Loucy (cell line): Measurements from ENCODE around the gene FSTL1.

Experiments used
- H2AFZ ChIP-seq: fragments of 200-600 bp; sonication (generic); 2 replicates; pipeline ENCODE4 v1.6.0; 2016; ENCODE audit warnings: antibody characterized with exemption, mild to moderate bottlenecking, low read length, moderate library complexity
- H3F3A ChIP-seq: fragments of 200-600 bp; 2 replicates; pipeline ENCODE4 v1.6.0; 2016; ENCODE audit warnings: antibody characterized with exemption, low read depth, mild to moderate bottlenecking
- H3K27me3 ChIP-seq: fragments of 200-600 bp; sonication (generic); 2 replicates; pipeline ENCODE4 v1.6.1; 2014; ENCODE audit warnings: low read length, mild to moderate bottlenecking; ENCODE audit not compliant: insufficient read depth, poor library complexity, severe bottlenecking
- H3K36me3 ChIP-seq: fragments of 200-600 bp; sonication (generic); 2 replicates; pipeline ENCODE4 v1.6.1; 2016; ENCODE audit warnings: low read length; ENCODE audit not compliant: insufficient read depth
- H3K4me1 ChIP-seq: fragments of 200-600 bp; sonication (generic); 2 replicates; pipeline ENCODE4 v1.5.1; 2014; ENCODE audit warnings: low read length, mild to moderate bottlenecking; ENCODE audit not compliant: insufficient read depth, poor library complexity, severe bottlenecking
- H3K4me2 ChIP-seq: fragments of 200-600 bp; sonication (generic); 2 replicates; pipeline ENCODE4 v1.6.0; 2014; ENCODE audit warnings: antibody characterized with exemption, low read length, low read depth, mild to moderate bottlenecking; ENCODE audit not compliant: poor library complexity, severe bottlenecking
- H3K4me3 ChIP-seq: fragments of 200-600 bp; sonication (generic); 2 replicates; pipeline ENCODE4 v1.5.1; 2014; ENCODE audit warnings: low read length, mild to moderate bottlenecking, mixed read lengths; ENCODE audit not compliant: poor library complexity, severe bottlenecking
- H3K79me2 ChIP-seq: fragments of 200-600 bp; sonication (generic); 2 replicates; pipeline ENCODE4 v1.6.1; 2014; ENCODE audit warnings: low read length; ENCODE audit not compliant: insufficient read depth
- H3K9ac ChIP-seq: fragments of 200-600 bp; sonication (generic); 2 replicates; pipeline ENCODE4 v1.6.0; 2014; ENCODE audit warnings: mild to moderate bottlenecking, low read depth, low read length, moderate library complexity; ENCODE audit not compliant: poor library complexity, severe bottlenecking
- H3K9me2 ChIP-seq: fragments of 200-600 bp; sonication (generic); replicated peaks from 2 replicates; pipeline ENCODE4 v1.6.1; 2016; ENCODE audit warnings: low read depth, low read length, mixed read lengths
- H3K9me3 ChIP-seq: fragments of 200-600 bp; sonication (generic); 2 replicates; pipeline ENCODE4 v1.6.1; 2014; ENCODE audit warnings: mild to moderate bottlenecking, antibody characterized with exemption, low read length, low read depth; ENCODE audit not compliant: insufficient read depth
- H4K20me1 ChIP-seq: fragments of 200-600 bp; sonication (generic); 2 replicates; pipeline ENCODE4 v1.6.0; 2014; ENCODE audit warnings: antibody characterized with exemption, low read length, mild to moderate bottlenecking; ENCODE audit not compliant: insufficient read depth, poor library complexity, severe bottlenecking
- EZH2phosphoT487 ChIP-seq: fragments of 200-600 bp; IDR thresholded peaks from 2 replicates; pipeline ENCODE4 v1.6.1; 2018; ENCODE audit warnings: antibody characterized with exemption, mild to moderate bottlenecking, moderate library complexity, borderline replicate concordance
- TF ChIP-seq, protein P1 (sequence below): fragments of 200-600 bp; sonication (generic); conservative IDR thresholded peaks from 2 replicates; pipeline ENCODE4 v1.5.1; 2014; ENCODE audit warnings: mild to moderate bottlenecking, antibody characterized with exemption, low read length

Gene FSTL1

DNA sequence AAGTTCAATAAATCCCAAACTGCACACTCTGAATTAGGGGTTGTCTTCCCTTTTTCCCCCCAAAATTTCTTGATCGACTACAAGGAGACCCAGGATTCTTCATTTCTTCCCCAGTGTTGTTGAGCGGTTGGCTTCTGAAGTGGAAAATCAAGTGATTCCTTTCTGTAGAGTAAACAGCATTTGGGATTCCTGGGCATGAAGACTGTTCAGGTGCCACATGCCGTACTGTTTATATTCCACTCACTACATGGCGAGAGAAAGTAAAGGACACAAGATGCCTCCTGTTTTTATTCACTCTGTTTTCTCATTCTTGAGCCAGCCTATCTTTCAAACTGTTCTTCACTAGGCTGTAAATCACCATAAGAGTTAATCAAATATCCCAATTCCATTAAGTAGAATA, 12.6 kb downstream of the FSTL1 start:
- no peaks in the 10 kb centered on the region for H3K36me3 ChIP-seq

DNA sequence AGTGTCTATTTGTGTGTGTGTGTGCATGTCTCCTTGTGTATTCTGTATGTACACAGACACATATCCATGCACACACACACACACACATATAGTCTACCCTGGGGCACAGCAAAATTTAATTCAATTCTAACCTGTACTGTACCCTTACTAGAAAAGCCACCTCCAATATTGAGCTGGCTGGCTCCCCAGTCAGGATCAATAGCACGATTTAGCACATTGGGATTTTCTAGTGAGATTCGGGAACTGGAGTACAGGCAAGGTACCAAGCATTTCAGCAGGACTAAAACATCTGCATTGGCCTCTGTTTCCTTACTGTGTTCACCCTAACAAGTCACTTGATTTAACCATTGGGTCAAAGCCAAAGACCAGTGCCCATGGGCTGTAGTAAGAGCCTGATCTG, 13.2 kb downstream of the FSTL1 start:
- TF ChIP-seq EZH2phosphoT487, result no peak
- TF ChIP-seq, protein P1, sequence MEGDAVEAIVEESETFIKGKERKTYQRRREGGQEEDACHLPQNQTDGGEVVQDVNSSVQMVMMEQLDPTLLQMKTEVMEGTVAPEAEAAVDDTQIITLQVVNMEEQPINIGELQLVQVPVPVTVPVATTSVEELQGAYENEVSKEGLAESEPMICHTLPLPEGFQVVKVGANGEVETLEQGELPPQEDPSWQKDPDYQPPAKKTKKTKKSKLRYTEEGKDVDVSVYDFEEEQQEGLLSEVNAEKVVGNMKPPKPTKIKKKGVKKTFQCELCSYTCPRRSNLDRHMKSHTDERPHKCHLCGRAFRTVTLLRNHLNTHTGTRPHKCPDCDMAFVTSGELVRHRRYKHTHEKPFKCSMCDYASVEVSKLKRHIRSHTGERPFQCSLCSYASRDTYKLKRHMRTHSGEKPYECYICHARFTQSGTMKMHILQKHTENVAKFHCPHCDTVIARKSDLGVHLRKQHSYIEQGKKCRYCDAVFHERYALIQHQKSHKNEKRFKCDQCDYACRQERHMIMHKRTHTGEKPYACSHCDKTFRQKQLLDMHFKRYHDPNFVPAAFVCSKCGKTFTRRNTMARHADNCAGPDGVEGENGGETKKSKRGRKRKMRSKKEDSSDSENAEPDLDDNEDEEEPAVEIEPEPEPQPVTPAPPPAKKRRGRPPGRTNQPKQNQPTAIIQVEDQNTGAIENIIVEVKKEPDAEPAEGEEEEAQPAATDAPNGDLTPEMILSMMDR, result no peak
- no peaks in the 10 kb centered on the region for H3F3A ChIP-seq
- peaks cover 9% of the 10 kb centered on the region for H3K4me1 ChIP-seq
- H3K9ac ChIP-seq, result no peak overlapping the region
- H3K9me3 ChIP-seq, result no peaks in the 10 kb centered on the region
- no peaks in the 10 kb centered on the region for H4K20me1 ChIP-seq
- H3K27me3 ChIP-seq, result no peaks in the 10 kb centered on the region
- no peak overlapping the region for H2AFZ ChIP-seq
- no peak overlapping the region for H3K4me2 ChIP-seq
- no peaks in the 10 kb centered on the region for H3K36me3 ChIP-seq
- no peaks in the 10 kb centered on the region for H3K79me2 ChIP-seq
- no peaks in the 10 kb centered on the region for H3K9me2 ChIP-seq
- no peak overlapping the region for H3K4me3 ChIP-seq

More for the DNA sequence above, 12.6 kb downstream of the FSTL1 start:
- Histone ChIP-seq H3K9ac (no peak overlapping the region), H3K79me2 (no peaks in the 10 kb centered on the region), H3K4me2 (peak overlapping the region; percentile 4), H3K9me3 (no peaks in the 10 kb centered on the region), H3F3A (no peaks in the 10 kb centered on the region), H4K20me1 (no peaks in the 10 kb centered on the region), H3K27me3 (no peaks in the 10 kb centered on the region), H3K9me2 (no peaks in the 10 kb centered on the region), H3K4me1 (peaks cover 9% of the 10 kb centered on the region), H2AFZ (no peak overlapping the region), H3K4me3 (no peak overlapping the region)
- no peak for TF ChIP-seq EZH2phosphoT487
- TF ChIP-seq, protein P1, result no peak

DNA sequence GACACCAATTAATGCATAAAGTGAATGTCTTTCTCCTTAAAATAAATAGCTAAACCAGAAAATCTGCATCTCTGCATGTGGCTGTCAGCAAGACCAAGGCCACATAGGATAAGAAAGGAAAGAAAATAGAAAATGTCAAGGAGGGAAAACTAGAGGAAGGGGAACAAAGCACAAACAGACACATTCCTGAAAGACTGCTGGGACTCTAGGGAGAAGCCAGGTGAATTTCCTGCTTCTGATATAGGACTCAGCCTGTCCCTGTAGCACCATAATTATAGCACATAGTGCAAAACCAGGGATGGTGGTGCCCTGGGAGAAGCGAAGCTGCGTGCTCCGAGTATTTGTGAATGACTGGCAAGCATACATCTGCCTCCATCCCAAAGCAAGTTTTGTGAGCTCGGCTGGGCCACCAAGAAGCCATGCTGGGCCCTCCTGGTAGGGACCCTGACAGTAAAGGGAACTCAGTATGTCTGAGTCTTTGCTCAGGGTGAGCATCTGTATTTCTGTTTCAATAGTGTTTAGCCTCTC, 14.2 kb downstream of the FSTL1 start:
- Histone ChIP-seq H3K9ac (no peak overlapping the region), H2AFZ (no peak overlapping the region), H3K27me3 (no peaks in the 10 kb centered on the region), H4K20me1 (no peaks in the 10 kb centered on the region), H3K36me3 (no peaks in the 10 kb centered on the region), H3K4me3 (no peak overlapping the region), H3K9me3 (no peaks in the 10 kb centered on the region), H3K9me2 (no peaks in the 10 kb centered on the region), H3K4me1 (peaks cover 9% of the 10 kb centered on the region), H3K4me2 (no peak overlapping the region), H3F3A (no peaks in the 10 kb centered on the region), H3K79me2 (no peaks in the 10 kb centered on the region)
- TF ChIP-seq, protein P1, result no peak
- TF ChIP-seq EZH2phosphoT487, result no peak
